Uterus (tissue), 4 donors: Measurements from ENCODE around the gene PRMT2. TPM values are rescaled to one million over a fixed set of nuclear protein-coding genes. Genes with fewer than 3 reads are reported as not detected.

Experiments used
- DNase-seq, 2 donors: peaks; one replicate each; pipeline ENCODE4 v3.0.0-alpha.2; 2019 to 2020
- H3K27ac ChIP-seq, 2 donors: fragments of 200-600 bp; sonication (generic); 1 replicate in 1 of 2; 2 replicates in 1 of 2; pipeline ENCODE4 v1.5.1; 2016 to 2018
- H3K27me3 ChIP-seq, 2 donors: fragments of 200-600 bp; sonication (generic); one replicate each; pipeline ENCODE4 v1.5.1; 2018 to 2019; ENCODE audit warnings: control low read depth in 1 of 2
- H3K36me3 ChIP-seq, 2 donors: fragments of 200-600 bp; sonication (generic); one replicate each; pipeline ENCODE4 v1.5.1; 2019; ENCODE audit warnings: control low read depth in 1 of 2
- H3K4me1 ChIP-seq, 2 donors: fragments of 200-600 bp; sonication (generic); one replicate each; pipeline ENCODE4 v1.5.1; 2018 to 2019; ENCODE audit warnings: control low read depth in 1 of 2
- H3K4me3 ChIP-seq, 2 donors: fragments of 200-600 bp; sonication (generic); 1 replicate in 1 of 2; 2 replicates in 1 of 2; pipeline ENCODE4 v1.5.1; 2018 to 2019; ENCODE audit warnings: mild to moderate bottlenecking in 1 of 2
- H3K9me3 ChIP-seq, 2 donors: fragments of 200-600 bp; sonication (generic); one replicate each; pipeline ENCODE4 v1.5.1; 2019; ENCODE audit warnings: control low read depth in 1 of 2
- POLR2A ChIP-seq, 2 donors: fragments of 450-650 bp; IDR thresholded peaks; one replicate each; pipeline ENCODE4 v1.6.1; 2016; ENCODE audit warnings: antibody characterized with exemption in 2 of 2, mild to moderate bottlenecking in 1 of 2, moderate library complexity in 1 of 2
- intact Hi-C: fragments of 100-400 bp; cut with DNase I; formaldehyde crosslinking; loops from one replicate; pipeline ENCODE4 v1.15.1; 2023; ENCODE audit warnings: low total_unique reads
- total RNA-seq, 4 donors: library from RNA; depleted of rRNA in 3 of 4; stranded (reverse); fragments of >200 nt in 3 of 4; gene quantifications; one replicate each; pipeline versions ENCODE4 v1.1.0 to v1.2.4, GENCODE V29; 2014 to 2023
- TF ChIP-seq, protein P1 (sequence below), 4 experiments: fragments of 200-600 bp in 2 of 4; fragments of 450-650 bp in 2 of 4; sonication (generic) in 2 of 4; IDR thresholded peaks; one replicate each; pipeline ENCODE4 v1.5.1; 2016 to 2019; ENCODE audit warnings: antibody characterized with exemption in 4 of 4, mild to moderate bottlenecking in 2 of 4, moderate library complexity in 1 of 4
- donor health status: DM: yes; HTN: yes; CAD: no.

Gene PRMT2
- total RNA-seq, 4 donors from 2014 or later, result 45.6 to 171 (median 76.4) TPM

DNA sequence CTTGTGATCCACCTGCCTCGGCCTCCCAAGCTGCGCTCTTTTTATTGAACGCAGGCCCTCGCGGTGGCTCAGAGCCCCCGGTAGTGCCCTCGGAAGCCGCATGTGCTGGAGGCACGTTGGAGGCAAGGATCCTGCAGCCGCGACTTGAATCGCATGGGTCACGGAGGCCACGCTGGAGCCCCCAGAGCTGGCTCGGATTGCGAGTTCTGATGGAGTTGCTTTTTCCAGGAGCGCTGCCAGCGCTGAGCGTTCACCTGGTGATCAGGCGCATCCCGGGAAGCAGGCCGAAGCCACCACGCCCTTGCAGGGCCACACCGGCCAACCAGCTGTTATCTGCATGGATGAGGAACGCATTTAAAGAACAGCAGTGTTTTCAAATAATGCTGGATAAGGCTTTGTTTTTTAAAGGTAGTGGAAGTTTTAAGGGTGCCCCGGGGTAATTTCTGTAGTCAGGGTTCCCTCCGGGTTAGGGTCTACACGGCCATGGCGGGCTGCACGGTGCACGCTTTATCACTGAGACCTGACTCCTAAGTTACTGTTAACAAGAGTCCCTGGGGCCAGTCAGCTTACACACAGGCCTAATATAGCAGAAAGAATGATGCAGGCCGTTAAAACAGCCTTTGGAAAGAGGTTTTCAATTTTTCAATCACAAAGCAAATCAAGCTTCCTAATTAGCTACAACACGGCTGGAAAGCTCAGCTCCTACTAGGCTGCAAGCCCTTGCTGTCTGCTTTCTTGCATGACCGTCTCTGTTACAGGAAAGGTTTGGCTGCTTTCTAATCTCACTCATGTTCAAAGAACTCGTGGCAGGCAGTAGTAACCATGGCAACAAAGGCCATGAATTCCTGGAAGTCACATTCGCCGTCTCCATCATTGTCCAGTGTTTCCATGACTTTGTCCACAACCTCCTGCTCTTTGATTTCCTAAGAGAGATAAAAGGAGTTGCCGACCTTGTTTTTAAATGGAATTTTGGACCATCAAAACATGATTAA, 36.6 kb upstream of the PRMT2 start:
- Histone ChIP-seq H3K36me3 (no peaks in the 10 kb centered on the region), H3K27me3 (no peaks in the 10 kb centered on the region), H3K4me1 (peaks cover 0 to 8% of the 10 kb centered on the region in 2 donors), H3K27ac (peak overlapping the region in 1 of 2 donors; percentile 61), H3K9me3 (no peaks in the 10 kb centered on the region), H3K4me3 (no peak overlapping the region)
- TF ChIP-seq POLR2A (IDR thresholded peaks at IDR 0.05), result no peak
- TF ChIP-seq, protein P1, sequence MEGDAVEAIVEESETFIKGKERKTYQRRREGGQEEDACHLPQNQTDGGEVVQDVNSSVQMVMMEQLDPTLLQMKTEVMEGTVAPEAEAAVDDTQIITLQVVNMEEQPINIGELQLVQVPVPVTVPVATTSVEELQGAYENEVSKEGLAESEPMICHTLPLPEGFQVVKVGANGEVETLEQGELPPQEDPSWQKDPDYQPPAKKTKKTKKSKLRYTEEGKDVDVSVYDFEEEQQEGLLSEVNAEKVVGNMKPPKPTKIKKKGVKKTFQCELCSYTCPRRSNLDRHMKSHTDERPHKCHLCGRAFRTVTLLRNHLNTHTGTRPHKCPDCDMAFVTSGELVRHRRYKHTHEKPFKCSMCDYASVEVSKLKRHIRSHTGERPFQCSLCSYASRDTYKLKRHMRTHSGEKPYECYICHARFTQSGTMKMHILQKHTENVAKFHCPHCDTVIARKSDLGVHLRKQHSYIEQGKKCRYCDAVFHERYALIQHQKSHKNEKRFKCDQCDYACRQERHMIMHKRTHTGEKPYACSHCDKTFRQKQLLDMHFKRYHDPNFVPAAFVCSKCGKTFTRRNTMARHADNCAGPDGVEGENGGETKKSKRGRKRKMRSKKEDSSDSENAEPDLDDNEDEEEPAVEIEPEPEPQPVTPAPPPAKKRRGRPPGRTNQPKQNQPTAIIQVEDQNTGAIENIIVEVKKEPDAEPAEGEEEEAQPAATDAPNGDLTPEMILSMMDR (IDR thresholded peaks at IDR 0.05), result no peak
- peak in 1 of 2 donors; percentile 57 for DNase-seq
- intact Hi-C loops, result no loop called here

DNA sequence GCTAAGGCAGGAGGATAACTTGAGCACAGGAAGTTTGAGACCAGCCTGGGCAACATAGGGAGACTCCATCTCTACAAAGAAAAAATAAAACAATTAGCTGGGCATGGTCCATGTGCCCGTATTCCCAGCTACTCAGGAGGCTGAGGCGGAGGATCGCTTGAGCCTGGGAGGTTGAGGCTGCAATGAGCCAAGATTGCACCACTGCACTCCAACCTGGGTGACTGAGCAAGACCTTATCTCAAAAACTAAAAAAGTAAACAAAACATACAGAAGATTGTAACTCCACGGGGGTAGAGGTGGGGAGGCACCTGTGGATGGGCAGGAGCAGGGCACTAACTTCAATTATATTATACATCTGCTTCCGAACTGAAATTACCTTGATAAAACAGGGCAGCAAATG, 35.2 kb upstream of the PRMT2 start:
- H3K36me3 ChIP-seq, result no peaks in the 10 kb centered on the region
- H3K27me3 ChIP-seq, result no peaks in the 10 kb centered on the region
- TF ChIP-seq, protein P1 (IDR thresholded peaks at IDR 0.05), result no peak
- TF ChIP-seq POLR2A (IDR thresholded peaks at IDR 0.05), result no peak
- intact Hi-C loops, result no loop called here
- DNase-seq, result no peak
- H3K4me1 ChIP-seq, result peaks cover 0 to 8% of the 10 kb centered on the region in 2 donors
- H3K27ac ChIP-seq, result no peak overlapping the region
- no peaks in the 10 kb centered on the region for H3K9me3 ChIP-seq
- H3K4me3 ChIP-seq, result no peak overlapping the region

DNA sequence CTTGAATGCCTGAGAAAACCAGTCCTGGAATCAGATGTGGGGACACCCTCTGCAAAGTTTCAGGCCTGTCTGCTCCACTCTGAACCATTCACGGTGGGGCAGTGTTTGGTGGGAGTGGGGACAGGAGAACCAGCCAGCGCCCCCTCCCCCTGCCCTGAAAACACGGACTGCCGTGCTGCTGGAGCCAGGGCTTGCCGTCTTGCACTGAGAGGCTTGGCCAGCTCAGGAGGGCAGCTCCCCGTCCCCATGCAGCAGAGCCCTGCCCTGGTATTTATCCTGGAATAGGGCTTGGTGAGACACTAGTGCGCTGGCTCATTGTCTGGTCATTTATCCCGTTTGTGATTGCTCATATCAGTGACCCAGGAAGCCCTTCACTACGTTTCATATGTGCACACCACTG, 34.5 kb upstream of the PRMT2 start:
- intact Hi-C loops, result no loop called here

DNA sequence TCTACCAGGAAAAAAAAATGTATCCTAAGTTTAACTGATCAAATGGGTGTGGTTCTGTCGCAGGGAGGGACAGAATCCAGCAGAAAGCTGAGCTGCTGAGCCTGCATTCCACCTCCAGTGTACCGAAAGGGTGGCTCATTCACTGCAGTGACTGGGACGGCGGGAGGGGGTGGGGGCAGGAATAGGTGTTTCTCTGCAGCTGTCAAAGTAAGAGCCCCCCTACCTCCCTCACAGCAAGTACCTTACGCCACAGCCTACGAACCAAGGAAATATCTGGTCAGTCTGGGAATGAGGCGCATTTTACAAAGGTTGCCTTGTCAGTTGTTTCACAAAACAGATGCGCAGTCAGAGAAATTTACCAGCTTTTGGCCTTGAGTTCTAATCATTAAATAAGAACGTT, 32.2 kb upstream of the PRMT2 start:
- Histone ChIP-seq H3K27me3 (no peaks in the 10 kb centered on the region), H3K4me1 (peaks cover 0 to 8% of the 10 kb centered on the region in 2 donors), H3K27ac (no peak overlapping the region), H3K4me3 (no peak overlapping the region), H3K36me3 (no peaks in the 10 kb centered on the region), H3K9me3 (no peaks in the 10 kb centered on the region)
- intact Hi-C loops, result no loop called here
- TF ChIP-seq, protein P1 (IDR thresholded peaks at IDR 0.05), result no peak
- TF ChIP-seq POLR2A (IDR thresholded peaks at IDR 0.05), result no peak
- DNase-seq, result no peak

More for the DNA sequence above, 34.5 kb upstream of the PRMT2 start:
- H3K36me3 ChIP-seq, result no peaks in the 10 kb centered on the region
- no peak overlapping the region for H3K27ac ChIP-seq
- DNase-seq, result no peak
- H3K9me3 ChIP-seq, result no peaks in the 10 kb centered on the region
- H3K27me3 ChIP-seq, result no peaks in the 10 kb centered on the region
- H3K4me3 ChIP-seq, result no peak overlapping the region
- TF ChIP-seq, protein P1 (IDR thresholded peaks at IDR 0.05), result no peak
- TF ChIP-seq POLR2A (IDR thresholded peaks at IDR 0.05), result no peak
- peaks cover 0 to 8% of the 10 kb centered on the region in 2 donors for H3K4me1 ChIP-seq

DNA sequence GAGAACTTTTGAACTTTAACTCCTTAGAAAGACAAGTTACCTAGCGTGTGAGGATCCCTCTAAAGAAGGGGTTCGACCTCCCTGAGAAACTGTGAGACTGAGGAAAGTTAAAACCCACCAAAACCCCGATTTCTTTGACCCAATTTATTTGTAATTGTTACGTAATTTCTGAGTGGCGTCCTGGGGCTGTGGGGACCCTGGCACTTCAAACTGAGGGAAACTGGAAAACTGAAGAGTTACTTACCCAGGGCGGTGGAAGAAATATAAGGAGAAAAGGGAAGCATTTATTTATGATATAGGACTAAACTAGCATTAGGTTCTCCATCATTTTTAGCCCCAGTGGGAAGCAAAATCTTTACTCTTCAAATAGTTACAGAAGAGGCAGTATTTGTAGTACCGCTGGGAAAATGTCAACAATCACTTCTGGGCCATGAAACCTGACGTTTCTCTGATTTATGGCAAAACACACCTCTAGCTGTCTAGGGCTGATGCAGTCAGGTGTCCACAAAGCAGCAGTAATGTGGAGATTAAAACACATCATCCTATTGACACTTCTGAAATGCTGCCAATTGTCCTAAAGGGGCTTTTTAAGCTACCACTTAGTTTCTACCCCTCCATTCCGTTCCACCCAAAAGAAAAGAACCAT, 31.0 kb upstream of the PRMT2 start:
- no peak overlapping the region for H3K4me3 ChIP-seq

More for the DNA sequence above, 31.0 kb upstream of the PRMT2 start:
- TF ChIP-seq POLR2A (IDR thresholded peaks at IDR 0.05), result no peak
- TF ChIP-seq, protein P1 (IDR thresholded peaks at IDR 0.05), result no peak
- Histone ChIP-seq H3K9me3 (no peaks in the 10 kb centered on the region), H3K27ac (no peak overlapping the region), H3K4me1 (no peaks in the 10 kb centered on the region), H3K36me3 (no peaks in the 10 kb centered on the region), H3K27me3 (no peaks in the 10 kb centered on the region)
- no peak for DNase-seq
- intact Hi-C loops, result no loop called here
